ENCODE results near the gene WIZ.
"Not testable (repeated sequence)": the region's sequence is repeated elsewhere in the genome, so short reads cannot be mapped to it uniquely, and the experiment has no call there.

The WIZ gene

GRCh38 chr19:15400521-15401396 lies 49.0 kb downstream of the WIZ start:
- no peaks in the 10 kb centered on the region for H3K27me3 Mint-ChIP-seq
- no peak overlapping the region for H3K4me3 Mint-ChIP-seq
- H3K9me3 Mint-ChIP-seq = no peaks in the 10 kb centered on the region
- H3K4me1 Mint-ChIP-seq (ENCODE audit: low read depth) = peaks cover 17% of the 10 kb centered on the region
- peaks cover 89% of the 10 kb centered on the region for H3K36me3 Mint-ChIP-seq (ENCODE audit: low read depth)
- no peak for DNase-seq
- no peak overlapping the region for H3K27ac Mint-ChIP-seq

GRCh38 chr19:15399635-15400034 lies 50.1 kb downstream of the WIZ start:
- Mint-ChIP-seq H3K36me3 (ENCODE audit: low read depth) (peaks cover 91% of the 10 kb centered on the region), H3K4me3 (no peak overlapping the region), H3K27me3 (no peaks in the 10 kb centered on the region), H3K9me3 (no peaks in the 10 kb centered on the region), H3K27ac (no peak overlapping the region), H3K4me1 (ENCODE audit: low read depth) (peaks cover 9% of the 10 kb centered on the region)
- no peak for DNase-seq

GRCh38 chr19:15399234-15399515 lies 50.6 kb downstream of the WIZ start:
- peaks cover 5% of the 10 kb centered on the region for H3K4me1 Mint-ChIP-seq (ENCODE audit: low read depth)
- no peak overlapping the region for H3K4me3 Mint-ChIP-seq
- no peaks in the 10 kb centered on the region for H3K9me3 Mint-ChIP-seq
- DNase-seq = no peak
- no peaks in the 10 kb centered on the region for H3K27me3 Mint-ChIP-seq
- no peak overlapping the region for H3K27ac Mint-ChIP-seq
- H3K36me3 Mint-ChIP-seq (ENCODE audit: low read depth) = peaks cover 91% of the 10 kb centered on the region

- Mint-ChIP-seq H3K36me3 (ENCODE audit: low read depth) (peaks cover 92% of the 10 kb centered on the region), H3K4me3 (no peak overlapping the region), H3K4me1 (ENCODE audit: low read depth) (peaks cover 5% of the 10 kb centered on the region), H3K27ac (no peak overlapping the region), H3K9me3 (no peaks in the 10 kb centered on the region), H3K27me3 (no peaks in the 10 kb centered on the region)
- DNase-seq = no peak
These were observed 51.1 kb downstream of the WIZ start for GRCh38 chr19:15398501-15399233.

- no peak for DNase-seq
- H3K27me3 Mint-ChIP-seq = no peaks in the 10 kb centered on the region
- no peak overlapping the region for H3K4me3 Mint-ChIP-seq
- H3K27ac Mint-ChIP-seq = no peak overlapping the region
- H3K9me3 Mint-ChIP-seq = no peaks in the 10 kb centered on the region
- peaks cover 7% of the 10 kb centered on the region for H3K4me1 Mint-ChIP-seq (ENCODE audit: low read depth)
- peaks cover 92% of the 10 kb centered on the region for H3K36me3 Mint-ChIP-seq (ENCODE audit: low read depth)
These were observed 52.0 kb downstream of the WIZ start for GRCh38 chr19:15397782-15398181.

- Mint-ChIP-seq H3K9me3 (no peaks in the 10 kb centered on the region), H3K4me1 (ENCODE audit: low read depth) (peaks cover 7% of the 10 kb centered on the region), H3K27me3 (no peaks in the 10 kb centered on the region), H3K4me3 (no peak overlapping the region), H3K27ac (peak overlapping the region; percentile 52), H3K36me3 (ENCODE audit: low read depth) (peaks cover 90% of the 10 kb centered on the region)
- DNase-seq = no peak
These were observed 52.5 kb downstream of the WIZ start for GRCh38 chr19:15397236-15397635.

- Mint-ChIP-seq H3K36me3 (ENCODE audit: low read depth) (peaks cover 89% of the 10 kb centered on the region), H3K27me3 (no peaks in the 10 kb centered on the region), H3K4me3 (no peak overlapping the region), H3K27ac (peak overlapping the region; percentile 47), H3K9me3 (no peaks in the 10 kb centered on the region), H3K4me1 (ENCODE audit: low read depth) (peaks cover 7% of the 10 kb centered on the region)
- no peak for DNase-seq
These were observed 53.3 kb downstream of the WIZ start for GRCh38 chr19:15396436-15396835.

- not testable (repeated sequence) for H3K27ac Mint-ChIP-seq, H3K9me3 Mint-ChIP-seq, H3K4me3 Mint-ChIP-seq, H3K27me3 Mint-ChIP-seq, DNase-seq
- Mint-ChIP-seq H3K36me3 (ENCODE audit: low read depth) (peaks cover 85% of the 10 kb centered on the region), H3K4me1 (ENCODE audit: low read depth) (peaks cover 11% of the 10 kb centered on the region)
These were observed 54.5 kb downstream of the WIZ start for GRCh38 chr19:15395251-15395650.

- Mint-ChIP-seq H3K4me1 (ENCODE audit: low read depth) (peaks cover 11% of the 10 kb centered on the region), H3K36me3 (ENCODE audit: low read depth) (peaks cover 83% of the 10 kb centered on the region), H3K4me3 (no peak overlapping the region), H3K27me3 (no peaks in the 10 kb centered on the region), H3K27ac (no peak overlapping the region), H3K9me3 (no peaks in the 10 kb centered on the region)
- DNase-seq = no peak
These were observed 55.3 kb downstream of the WIZ start for GRCh38 chr19:15394426-15394825.

GRCh38 chr19:15393963-15394362 lies 55.8 kb downstream of the WIZ start:
- no peaks in the 10 kb centered on the region for H3K27me3 Mint-ChIP-seq
- H3K36me3 Mint-ChIP-seq (ENCODE audit: low read depth) = peaks cover 83% of the 10 kb centered on the region
- H3K27ac Mint-ChIP-seq = no peak overlapping the region
- H3K4me3 Mint-ChIP-seq = no peak overlapping the region
- no peak for DNase-seq
- peaks cover 12% of the 10 kb centered on the region for H3K4me1 Mint-ChIP-seq (ENCODE audit: low read depth)
- H3K9me3 Mint-ChIP-seq = no peaks in the 10 kb centered on the region

- H3K27me3 Mint-ChIP-seq = no peaks in the 10 kb centered on the region
- no peak for DNase-seq
- H3K4me3 Mint-ChIP-seq = no peak overlapping the region
- H3K36me3 Mint-ChIP-seq (ENCODE audit: low read depth) = peaks cover 75% of the 10 kb centered on the region
- peak overlapping the region; percentile 7 for H3K27ac Mint-ChIP-seq
- peaks cover 10% of the 10 kb centered on the region for H3K4me1 Mint-ChIP-seq (ENCODE audit: low read depth)
- H3K9me3 Mint-ChIP-seq = no peaks in the 10 kb centered on the region
These were observed 58.9 kb downstream of the WIZ start for GRCh38 chr19:15390814-15391213.

GRCh38 chr19:15381864-15382263 lies 67.9 kb downstream of the WIZ start:
- Mint-ChIP-seq H3K9me3 (no peaks in the 10 kb centered on the region), H3K27me3 (no peaks in the 10 kb centered on the region), H3K4me3 (no peak overlapping the region), H3K4me1 (ENCODE audit: low read depth) (peaks cover 32% of the 10 kb centered on the region), H3K36me3 (ENCODE audit: low read depth) (peaks cover 40% of the 10 kb centered on the region), H3K27ac (peak overlapping the region; percentile 93)
- DNase-seq = no peak

GRCh38 chr19:15381429-15381828 lies 68.3 kb downstream of the WIZ start:
- H3K27ac Mint-ChIP-seq = peak overlapping the region; percentile 93

GRCh38 chr19:15379999-15380647 lies 69.6 kb downstream of the WIZ start:
- no peaks in the 10 kb centered on the region for H3K9me3 Mint-ChIP-seq
- H3K4me3 Mint-ChIP-seq = peak overlapping the region; percentile 96
- no peaks in the 10 kb centered on the region for H3K27me3 Mint-ChIP-seq
- H3K4me1 Mint-ChIP-seq (ENCODE audit: low read depth) = peaks cover 39% of the 10 kb centered on the region
- no peak for DNase-seq
- peak overlapping the region; percentile 97 for H3K27ac Mint-ChIP-seq
- H3K36me3 Mint-ChIP-seq (ENCODE audit: low read depth) = peaks cover 43% of the 10 kb centered on the region

More at GRCh38 chr19:15381429-15381828, 68.3 kb downstream of the WIZ start:
- Mint-ChIP-seq H3K4me1 (ENCODE audit: low read depth) (peaks cover 36% of the 10 kb centered on the region), H3K9me3 (no peaks in the 10 kb centered on the region), H3K4me3 (peak overlapping the region; percentile 81), H3K27me3 (no peaks in the 10 kb centered on the region), H3K36me3 (ENCODE audit: low read depth) (peaks cover 41% of the 10 kb centered on the region)
- DNase-seq = no peak

All from activated T-cell treated with anti-CD3 and anti-CD28 coated beads, Interleukin-2, amount 50 U/mL, for 24 hours (primary cell).